K562 (cell line): ENCODE data around the gene SALL2. TPM values are rescaled to one million over a fixed set of nuclear protein-coding genes. Genes with fewer than 3 reads are reported as not detected.

Source experiments
- ATAC-seq: fragments of 200-7000 bp; cut with Tn5 transposase; 3 replicates; pipeline ENCODE4 v1.9.1; 2020; ENCODE audit warnings: moderate library complexity
- BruUV-seq: library from RNA; stranded (reverse); fragments of 400-500 nt; replicated peaks from 2 replicates; lab custom pipeline; 2021; lab: Mats Ljungman, UMichigan
- CTCF ChIA-PET: fragments of 300-600 bp; formaldehyde crosslinking; extraction: SDS; loops from one replicate; lab custom pipeline; 2021; ENCODE audit warnings: low intra/inter-chr PET ratio; lab: Yijun Ruan, JAX
- POLR2A ChIA-PET: fragments of 300-600, 350-650 bp; sonication (Branson Sonifier 250); formaldehyde crosslinking; extraction: SDS; loops from one replicate; lab custom pipeline; 2021; ENCODE audit warnings: antibody characterized with exemption, inconsistent platforms; lab: Yijun Ruan, JAX
- DNase-seq, 4 experiments: peaks; one replicate each; pipeline versions ENCODE4 v3.0.0 to v3.0.0-alpha.2; 2011 to 2018; ENCODE audit warnings: low spot score in 3 of 4, mixed read lengths in 3 of 4; ENCODE audit errors: extremely low read depth in 1 of 4
- FAIRE-seq: peaks from 2 replicates; lab custom pipeline; 2011; peaks lifted over from hg19 to GRCh38; lab: Jason Lieb, UNC
- H2AFZ ChIP-seq: 2 replicates; pipeline ENCODE4 v1.6.0; 2011; ENCODE audit warnings: low read depth, low read length, control low read depth, inconsistent platforms
- H3K27ac ChIP-seq: fragments of 200-600 bp; 3 replicates; pipeline ENCODE4 v1.8.0; 2011; ENCODE audit warnings: low read depth, mild to moderate bottlenecking, control low read depth, inconsistent platforms, low read length, moderate library complexity, mixed read lengths; ENCODE audit errors: extremely low read depth
- H3K27me3 ChIP-seq, 2 experiments: fragments of 300-600 bp in 1 of 2; 2 replicates in 1 of 2; 3 replicates in 1 of 2; pipeline versions ENCODE4 v1.6.0 to v1.8.0; 2011; ENCODE audit warnings: inconsistent platforms in 2 of 2, low read length in 2 of 2, mild to moderate bottlenecking in 1 of 2, mixed read lengths in 1 of 2, moderate library complexity in 1 of 2; ENCODE audit not compliant: control insufficient read depth in 2 of 2, insufficient read depth in 2 of 2
- H3K36me3 ChIP-seq: fragments of 300-600 bp; 3 replicates; pipeline ENCODE4 v1.8.0; 2011; ENCODE audit warnings: mild to moderate bottlenecking, low read length, inconsistent platforms; ENCODE audit not compliant: control insufficient read depth, insufficient read depth
- H3K4me1 ChIP-seq, 2 experiments: fragments of 200-600 bp in 1 of 2; replicated peaks in 1 of 2; 2 replicates in 1 of 2; 3 replicates in 1 of 2; pipeline versions ENCODE4 v1.5.1 to v1.8.0; 2011; ENCODE audit warnings: inconsistent platforms in 2 of 2, low read length in 2 of 2, mild to moderate bottlenecking in 1 of 2, mixed read lengths in 1 of 2, moderate library complexity in 1 of 2; ENCODE audit not compliant: control insufficient read depth in 2 of 2, insufficient read depth in 2 of 2
- H3K4me2 ChIP-seq: 2 replicates; pipeline ENCODE4 v1.6.1; 2011; ENCODE audit warnings: low read length, control low read depth, inconsistent platforms, mixed read lengths; ENCODE audit not compliant: insufficient read depth
- H3K4me3 ChIP-seq: fragments of 200-600 bp; sonication (generic), shearing (Covaris generic); 2 replicates; pipeline ENCODE4 v1.5.1; 2016; ENCODE audit warnings: control low read depth, inconsistent platforms
- H3K79me2 ChIP-seq: fragments of 200-600 bp; 3 replicates; pipeline ENCODE4 v1.8.0; 2011; ENCODE audit warnings: low read length, inconsistent platforms; ENCODE audit not compliant: control insufficient read depth, insufficient read depth
- H3K9ac ChIP-seq, 2 experiments: 2 replicates each; pipeline versions ENCODE4 v1.6.0 to v1.6.1; 2011; ENCODE audit warnings: low read depth in 2 of 2, low read length in 2 of 2, control low read depth in 1 of 2, inconsistent platforms in 1 of 2, mild to moderate bottlenecking in 1 of 2, mixed read lengths in 1 of 2; ENCODE audit not compliant: insufficient read depth in 1 of 2
- H3K9me1 ChIP-seq: one replicate; pipeline ENCODE4 v1.6.0; 2011; ENCODE audit warnings: inconsistent platforms, mild to moderate bottlenecking, low read length, moderate library complexity; ENCODE audit not compliant: control insufficient read depth, insufficient read depth
- H3K9me3 ChIP-seq: replicated peaks from 2 replicates; pipeline ENCODE4 v1.5.1; 2011; ENCODE audit warnings: low read depth, low read length, inconsistent platforms; ENCODE audit not compliant: control insufficient read depth, insufficient read depth
- H4K20me1 ChIP-seq: replicated peaks from 2 replicates; pipeline ENCODE4 v1.6.1; 2011; ENCODE audit warnings: low read length, inconsistent platforms, mixed read lengths; ENCODE audit not compliant: control insufficient read depth, insufficient read depth
- BRF1 ChIP-seq: IDR thresholded peaks from 3 replicates; pipeline ENCODE4 v1.6.1; 2011; ENCODE audit warnings: borderline replicate concordance, mild to moderate bottlenecking; ENCODE audit not compliant: insufficient read length; ENCODE audit errors: extremely low read depth
- ESRRA ChIP-seq: fragments of 450-650 bp; IDR thresholded peaks from 2 replicates; pipeline ENCODE4 v1.6.1; 2014; ENCODE audit warnings: low read depth, mild to moderate bottlenecking, moderate library complexity, borderline replicate concordance
- FOXO4 ChIP-seq: fragments of 450-650 bp; formaldehyde crosslinking; IDR thresholded peaks from 2 replicates; pipeline ENCODE4 v1.4.0; 2020; ENCODE audit warnings: mild to moderate bottlenecking, moderate library complexity
- HMBOX1 ChIP-seq: sonication (generic); IDR thresholded peaks from 2 replicates; pipeline ENCODE4 v1.6.1; 2016
- NCOA6 ChIP-seq: fragments of 450-650 bp; IDR thresholded peaks from 2 replicates; pipeline ENCODE4 v1.6.1; 2017; ENCODE audit warnings: mild to moderate bottlenecking
- RAD21 ChIP-seq, 2 experiments: fragments of 250-450 bp in 1 of 2; fragments of 450-650 bp in 1 of 2; sonication (Bioruptor Pico) in 1 of 2; formaldehyde crosslinking in 1 of 2; IDR thresholded peaks in 1 of 2; conservative IDR thresholded peaks in 1 of 2; 2 replicates each; pipeline versions ENCODE4 v1.4.0 to v1.8.0; 2020 to 2022; ENCODE audit warnings: mild to moderate bottlenecking in 2 of 2, moderate library complexity in 1 of 2
- WGBS: fragments of 100-300 bp; shearing (Covaris generic); methylation state at CpG from one replicate; pipeline ENCODE4 v1.1.6; 2016; ENCODE audit warnings: low coverage, mixed read lengths; ENCODE audit not compliant: insufficient coverage; ENCODE audit errors: missing lambda C conversion rate; 5-methylcytosine and 5-hydroxymethylcytosine counted together
- in situ Hi-C: fragments of 300-500 bp; cut with MboI; formaldehyde crosslinking; loops from 4 replicates; pipeline ENCODE4 v1.15.0; 2018; ENCODE audit warnings: inconsistent platforms, mixed read lengths
- intact Hi-C: fragments of 100-400 bp; cut with micrococcal nuclease; formaldehyde crosslinking; loops from 2 replicates; pipeline ENCODE4 v1.14.2; 2022
- polyA plus RNA-seq, 8 experiments: library from polyadenylated mRNA; depleted of rRNA in 4 of 8; stranded (reverse) in 5 of 8; unstranded in 3 of 8; fragments of >200 nt; fragmentation: Nextera tagmentation in 2 of 8; fragmentation: Illumina TruSeq in 1 of 8; extraction: Ambion mirVana in 2 of 8; extraction: Trizol in 1 of 8; gene quantifications; 2 replicates each; pipeline versions ENCODE4 v1.2.1 to v1.2.3, GENCODE V29; 2011 to 2014; ENCODE audit warnings: inconsistent platforms in 1 of 8, missing spikeins in 1 of 8
- total RNA-seq, 7 experiments: library from RNA; depleted of rRNA in 6 of 7; stranded (reverse); fragments of >200 nt in 6 of 7; fragmentation: Illumina TruSeq in 2 of 7; extraction: Trizol in 2 of 7; gene quantifications; 2 replicates each; pipeline versions ENCODE4 v1.2.1 to v1.2.3, GENCODE V29; 2011 to 2021; ENCODE audit warnings: low replicate concordance in 1 of 7

Gene SALL2
- total and polyA plus RNA-seq, 9 of the 15 experiments (the other 6 are each of a cell fraction or from before 2014, with no cell fraction given): 6.6 to 30.4 (median 12.9) TPM

- no peak for TF ChIP-seq HMBOX1
- no peak for TF ChIP-seq ESRRA
- TF ChIP-seq NCOA6: no peak
- no peak for TF ChIP-seq BRF1
- no peak for TF ChIP-seq FOXO4 (CRISPR knock-in tag)
Observed at GRCh38 chr14:21501568-21501967, 24.6 kb downstream of the SALL2 start (continued).

GRCh38 chr14:21498540-21499526 lies 27.3 kb downstream of the SALL2 start:
- 63% methylated on average over 5 of the region's 5 CpGs for WGBS
- POLR2A ChIA-PET: interaction anchor here (1.1 to 1.2 kb wide), 4 partner anchors 10 to 17 kb away, joined by 3 to 5 read pairs (median 4); partner anchors contain the start of gene METTL3
- Histone ChIP-seq H3K4me2 (no peak overlapping the region), H3K9ac (no peak overlapping the region), H3K4me3 (no peak overlapping the region), H3K9me3 (no peaks in the 10 kb centered on the region), H3K36me3 (peaks cover 90% of the 10 kb centered on the region), H2AFZ (no peak overlapping the region), H3K4me1 (no peaks in the 10 kb centered on the region), H3K79me2 (no peaks in the 10 kb centered on the region; the same call in 2 of the 3 replicates), H3K27ac (no peak overlapping the region), H4K20me1 (no peaks in the 10 kb centered on the region; the same call in 1 of the 2 replicates), H3K27me3 (no peaks in the 10 kb centered on the region), H3K9me1 (no peaks in the 10 kb centered on the region)
- ATAC-seq: peak; percentile 78
- no TSS peak for BruUV-seq
- in situ Hi-C loops: no loop called here
- CTCF ChIA-PET: interaction anchor here (0.9 to 2.1 kb wide), 2 partner anchors 21 to 59 kb away, joined by 3 to 24 read pairs; no protein-coding TSS in a partner anchor
- FAIRE-seq: peak; percentile 59
- intact Hi-C loops: loop anchor here (1.0 kb wide), 1 partner anchor 58 kb away; no protein-coding TSS in a partner anchor
- DNase-seq: peak; percentile 39 to 58 (median 44)
- TF ChIP-seq RAD21 (CRISPR knock-in tag; conservative IDR thresholded peaks at IDR 0.05 in 1 of 2, IDR thresholded peaks at IDR 0.05 in 1 of 2): peak; percentile 38 to 63; a peak in 3 of 4 replicates
